T follicular helper cell (primary cell): Measurements from ENCODE around the gene TULP1.
"Not testable (repeated sequence)": the region's sequence is repeated elsewhere in the genome, so short reads cannot be mapped to it uniquely, and the experiment has no call there.

Experiments
- DNase-seq: peaks from one replicate; pipeline ENCODE4 v3.0.0-alpha.2; 2020; ENCODE audit warnings: low read depth

Gene TULP1

GRCh38 chr6:35521235-35521634 is 8.5 kb upstream of the TULP1 start:
- no peak for DNase-seq

- DNase-seq: no peak
Measured at GRCh38 chr6:35519313-35520015, 6.8 kb upstream of the TULP1 start.

- no peak for DNase-seq
Measured at GRCh38 chr6:35518566-35519312, 6.0 kb upstream of the TULP1 start.

- DNase-seq: not testable (repeated sequence)
Measured at GRCh38 chr6:35517978-35518377, 5.3 kb upstream of the TULP1 start.

- no peak for DNase-seq
Measured at GRCh38 chr6:35516712-35517111, 4.0 kb upstream of the TULP1 start.

GRCh38 chr6:35515939-35516338 is 3.2 kb upstream of the TULP1 start:
- not testable (repeated sequence) for DNase-seq

- DNase-seq: no peak
Measured at GRCh38 chr6:35514587-35514986, 1.9 kb upstream of the TULP1 start.

- no peak for DNase-seq
Measured at GRCh38 chr6:35512006-35512405, 690 bp downstream of the TULP1 start.

GRCh38 chr6:35511562-35511941 is 1.1 kb downstream of the TULP1 start:
- DNase-seq: no peak

- DNase-seq: no peak
Measured at GRCh38 chr6:35510916-35511561, 1.7 kb downstream of the TULP1 start.

GRCh38 chr6:35508542-35508941 is 4.2 kb downstream of the TULP1 start:
- DNase-seq: no peak

GRCh38 chr6:35508027-35508426 is 4.7 kb downstream of the TULP1 start:
- DNase-seq: no peak

- no peak for DNase-seq
Measured at GRCh38 chr6:35507221-35507620, 5.5 kb downstream of the TULP1 start.

GRCh38 chr6:35506536-35506935 is 6.2 kb downstream of the TULP1 start:
- no peak for DNase-seq

- DNase-seq: no peak
Measured at GRCh38 chr6:35505999-35506412, 6.7 kb downstream of the TULP1 start.

- DNase-seq: no peak
Measured at GRCh38 chr6:35503534-35503933, 9.2 kb downstream of the TULP1 start.

- DNase-seq: no peak
Measured at GRCh38 chr6:35501784-35502183, 10.9 kb downstream of the TULP1 start.

- no peak for DNase-seq
Measured at GRCh38 chr6:35500782-35501181, 11.9 kb downstream of the TULP1 start.

GRCh38 chr6:35499372-35499771 is 13.3 kb downstream of the TULP1 start:
- DNase-seq: no peak

- no peak for DNase-seq
Measured at GRCh38 chr6:35498422-35499067, 14.2 kb downstream of the TULP1 start.

- DNase-seq: peak; percentile 15
Measured at GRCh38 chr6:35497571-35498421, 14.9 kb downstream of the TULP1 start.
